GM12878 (cell line): ENCODE data around the gene BCL2. TPM values are rescaled to one million over a fixed set of nuclear protein-coding genes. Genes with fewer than 3 reads are reported as not detected.

ENCODE experiments used
- ATAC-seq: fragments of 200-7000 bp; cut with Tn5 transposase; 3 replicates; pipeline ENCODE4 v1.9.1; 2020; ENCODE audit warnings: mild to moderate bottlenecking, moderate library complexity
- BruUV-seq: library from RNA; stranded (reverse); fragments of 400-500 nt; replicated peaks from 2 replicates; lab custom pipeline; 2021; lab: Mats Ljungman, UMichigan
- CTCF ChIA-PET: fragments of 300-600 bp; sonication (Branson Sonifier 250); formaldehyde crosslinking; extraction: SDS; loops from one replicate; lab custom pipeline; 2021; ENCODE audit warnings: inconsistent platforms; lab: Yijun Ruan, JAX
- POLR2A ChIA-PET: fragments of 350-600 bp; formaldehyde crosslinking; extraction: SDS; loops from one replicate; lab custom pipeline; 2021; ENCODE audit warnings: inconsistent platforms; lab: Charles Lee
- RAD21 ChIA-PET: fragments of 300-600 bp; sonication (Branson Sonifier 250); formaldehyde crosslinking; loops from one replicate; lab custom pipeline; 2023; ENCODE audit warnings: antibody characterized with exemption; ENCODE audit not compliant: unreplicated experiment; lab: Charles Lee
- SMC1A ChIA-PET: fragments of 300-600 bp; sonication (Branson Sonifier 250); formaldehyde crosslinking; loops from one replicate; lab custom pipeline; 2023; ENCODE audit not compliant: unreplicated experiment, uncharacterized antibody; lab: Charles Lee
- DNase-seq: peaks from one replicate; pipeline ENCODE4 v3.0.0-alpha.2; 2011; ENCODE audit warnings: low read depth, low spot score
- FAIRE-seq: peaks from 3 replicates; lab custom pipeline; 2011; peaks lifted over from hg19 to GRCh38; lab: Jason Lieb, UNC
- H2AFZ ChIP-seq: 2 replicates; pipeline ENCODE4 v1.6.0; 2011; ENCODE audit warnings: low read depth, low read length, control low read depth; ENCODE audit not compliant: control insufficient read depth
- H3K27ac ChIP-seq: 2 replicates; pipeline ENCODE4 v1.5.1; 2011; ENCODE audit warnings: control low read depth; ENCODE audit not compliant: control insufficient read depth, insufficient read depth
- H3K27me3 ChIP-seq, 2 experiments: replicated peaks in 1 of 2; 2 replicates each; pipeline versions ENCODE4 v1.6.0 to v1.6.1; 2011; ENCODE audit warnings: low read length in 1 of 2; ENCODE audit not compliant: control insufficient read depth in 2 of 2, insufficient read depth in 2 of 2
- H3K36me3 ChIP-seq, 2 experiments: 2 replicates each; pipeline ENCODE4 v1.5.1; 2011; ENCODE audit warnings: low read length in 1 of 2; ENCODE audit not compliant: control insufficient read depth in 2 of 2, insufficient read depth in 2 of 2
- H3K4me1 ChIP-seq: 2 replicates; pipeline ENCODE4 v1.6.1; 2011; ENCODE audit warnings: mild to moderate bottlenecking, low read length, moderate library complexity, mixed read lengths; ENCODE audit not compliant: control insufficient read depth, insufficient read depth
- H3K4me2 ChIP-seq: 2 replicates; pipeline ENCODE4 v1.6.0; 2011; ENCODE audit warnings: control low read depth; ENCODE audit not compliant: control insufficient read depth, insufficient read depth
- H3K4me3 ChIP-seq: fragments of 200-600 bp; sonication (generic); 2 replicates; pipeline ENCODE4 v1.5.1; 2016
- H3K79me2 ChIP-seq: 2 replicates; pipeline ENCODE4 v1.6.0; 2011; ENCODE audit warnings: low read length; ENCODE audit not compliant: control insufficient read depth, insufficient read depth
- H3K9ac ChIP-seq: 2 replicates; pipeline ENCODE4 v1.8.0; 2011; ENCODE audit warnings: low read length, control low read depth, mixed read lengths; ENCODE audit not compliant: control insufficient read depth, insufficient read depth
- H3K9me3 ChIP-seq: replicated peaks from 3 replicates; pipeline ENCODE4 v1.5.1; 2011; ENCODE audit warnings: mild to moderate bottlenecking, low read length; ENCODE audit not compliant: control insufficient read depth, insufficient read depth
- H4K20me1 ChIP-seq: 2 replicates; pipeline ENCODE4 v1.6.0; 2011; ENCODE audit not compliant: control insufficient read depth, insufficient read depth
- ATF7 ChIP-seq: fragments of 450-650 bp; IDR thresholded peaks from 2 replicates; pipeline ENCODE4 v1.6.1; 2016; ENCODE audit warnings: low read depth, mild to moderate bottlenecking
- BCL11A ChIP-seq: IDR thresholded peaks from 2 replicates; pipeline ENCODE4 v1.6.1; 2011; ENCODE audit warnings: low read depth, low read length
- EED ChIP-seq: sonication (generic); IDR thresholded peaks from 2 replicates; pipeline ENCODE4 v1.6.1; 2016; ENCODE audit warnings: antibody characterized with exemption, low read depth
- EP300 ChIP-seq, 2 experiments: fragments of 150-350 bp in 1 of 2; IDR thresholded peaks; 2 replicates each; pipeline ENCODE4 v1.6.1; 2011 to 2012; ENCODE audit warnings: low read depth in 2 of 2, low read length in 2 of 2, borderline replicate concordance in 1 of 2, improper control_type of control experiment in 1 of 2, inconsistent platforms in 1 of 2; ENCODE audit not compliant: control insufficient read depth in 1 of 2
- IKZF2 ChIP-seq, 2 experiments: fragments of 450-650 bp; IDR thresholded peaks; 2 replicates each; pipeline ENCODE4 v1.6.1; 2017; ENCODE audit warnings: mild to moderate bottlenecking in 2 of 2, moderate library complexity in 2 of 2
- MEF2A ChIP-seq: IDR thresholded peaks from 2 replicates; pipeline ENCODE4 v1.6.1; 2011; ENCODE audit warnings: low read depth, mild to moderate bottlenecking, low read length, moderate library complexity; ENCODE audit not compliant: insufficient read depth
- PAX8 ChIP-seq: fragments of 450-650 bp; IDR thresholded peaks from 2 replicates; pipeline ENCODE4 v1.6.1; 2017; ENCODE audit warnings: mild to moderate bottlenecking, moderate library complexity
- YBX1 ChIP-seq: fragments of 450-650 bp; IDR thresholded peaks from 2 replicates; pipeline ENCODE4 v1.6.1; 2016; ENCODE audit warnings: antibody characterized with exemption
- ZNF207 ChIP-seq: fragments of 450-650 bp; IDR thresholded peaks from 2 replicates; pipeline ENCODE4 v1.6.1; 2014; ENCODE audit warnings: antibody characterized with exemption, mild to moderate bottlenecking, borderline replicate concordance
- WGBS: methylation state at CpG from one replicate; pipeline ENCODE4 v1.1.6; 2016; ENCODE audit warnings: low lambda C conversion rate; ENCODE audit not compliant: insufficient replicate concordance, insufficient coverage; ENCODE audit errors: missing lambda C conversion rate; 5-methylcytosine and 5-hydroxymethylcytosine counted together
- in situ Hi-C: fragments of 300-500 bp; cut with MboI; formaldehyde crosslinking; loops from 9 replicates; pipeline ENCODE4 v1.14.3; 2018; ENCODE audit warnings: mixed read lengths
- intact Hi-C: fragments of 100-400 bp; cut with micrococcal nuclease; formaldehyde crosslinking; loops from one replicate; pipeline ENCODE4 v1.14.2; 2022; ENCODE audit not compliant: unreplicated experiment
- polyA plus RNA-seq, 11 experiments: library from polyadenylated mRNA; depleted of rRNA in 4 of 11; unstranded in 6 of 11; stranded (reverse) in 5 of 11; fragments of >200 nt; fragmentation: Nextera tagmentation in 4 of 11; fragmentation: Illumina TruSeq in 1 of 11; extraction: Ambion mirVana in 4 of 11; extraction: Trizol in 1 of 11; gene quantifications; 1 replicate in 1 of 11; 2 replicates in 10 of 11; pipeline versions ENCODE4 v1.2.1 to v1.2.3, GENCODE V29; 2011 to 2016; ENCODE audit warnings: inconsistent platforms in 2 of 11, missing spikeins in 2 of 11, low read depth in 1 of 11
- total RNA-seq, 4 experiments: library from RNA; depleted of rRNA in 3 of 4; stranded (reverse); fragments of >200 nt in 3 of 4; fragmentation: Illumina TruSeq in 1 of 4; extraction: Trizol in 1 of 4; gene quantifications; 2 replicates each; pipeline versions ENCODE4 v1.2.1 to v1.2.3, GENCODE V29; 2013 to 2021
- TF ChIP-seq, protein P1 (sequence below): fragments of 450-650 bp; conservative IDR thresholded peaks from 2 replicates; pipeline ENCODE4 v1.6.1; 2017; ENCODE audit warnings: mild to moderate bottlenecking, moderate library complexity
- TF ChIP-seq, protein P2 (sequence below): fragments of 450-650 bp; IDR thresholded peaks from 2 replicates; pipeline ENCODE4 v1.6.1; 2017; ENCODE audit warnings: mild to moderate bottlenecking, moderate library complexity
- TF ChIP-seq, protein P3 (sequence below): fragments of 450-650 bp; IDR thresholded peaks from 2 replicates; pipeline ENCODE4 v1.6.1; 2017; ENCODE audit warnings: mild to moderate bottlenecking

The BCL2 gene
- total and polyA plus RNA-seq, 10 of the 15 experiments (the other 5 are each of a cell fraction or from before 2014, with no cell fraction given) = 4.1 to 47.8 (median 19.3) TPM

DNA sequence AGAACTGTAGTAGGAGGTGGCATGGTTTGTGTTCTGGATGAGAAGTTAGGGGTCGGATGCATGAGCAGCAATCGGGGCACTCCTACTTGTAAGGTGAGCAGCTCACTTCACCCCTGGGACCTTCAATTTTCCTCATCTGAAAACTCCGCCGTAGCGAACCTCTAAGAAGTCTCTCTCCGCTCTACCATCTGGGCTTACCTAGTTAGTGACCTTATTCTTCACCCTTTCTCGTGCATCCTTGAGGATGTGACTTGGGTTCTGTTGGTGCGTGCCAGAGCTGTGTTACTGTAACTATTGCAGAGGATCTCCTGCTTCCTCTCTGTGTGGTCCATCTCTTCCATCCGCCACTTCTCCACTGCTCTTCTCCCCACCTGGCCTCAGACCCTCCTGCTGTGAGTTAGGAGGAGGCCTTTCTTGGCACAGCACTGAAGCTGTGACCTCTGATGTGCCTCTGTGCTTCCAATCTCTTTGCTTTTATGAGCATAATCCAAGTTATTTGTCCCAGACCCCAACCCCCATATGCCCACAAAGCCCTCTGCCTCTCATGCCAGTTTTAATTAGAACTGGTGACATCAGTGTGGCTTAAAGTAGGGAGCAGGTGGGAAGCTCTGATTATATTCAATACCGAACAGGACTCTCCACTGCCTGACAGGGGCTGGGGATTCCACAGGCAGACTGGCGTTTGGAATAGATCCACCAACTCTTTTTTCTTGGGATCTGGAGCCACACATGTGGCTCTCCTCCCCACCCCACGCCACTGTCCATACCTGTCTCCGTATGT, 178.4 kb downstream of the BCL2 start (continued):
- TF ChIP-seq MEF2A = no peak
- no peak for TF ChIP-seq ZNF207

- BruUV-seq = no TSS peak
- no peaks in the 10 kb centered on the region; the same call in 1 of the 3 replicates for H3K9me3 ChIP-seq
- peak overlapping the region; percentile 6; the same call in 1 of the 2 replicates for H3K4me2 ChIP-seq
- H4K20me1 ChIP-seq = no peaks in the 10 kb centered on the region
- ChIA-PET SMC1A (interaction anchor here (0.7 to 12.9 kb wide), 12 partner anchors 13 to 178 kb away, joined by 3 to 453 read pairs (median 8); partner anchors contain the start of gene BCL2), CTCF (interaction anchor here (1.0 to 13.9 kb wide), 6 partner anchors 15 to 183 kb away, joined by 3 to 416 read pairs (median 4); partner anchors contain the start of gene BCL2), POLR2A (interaction anchor here (1.1 to 16.4 kb wide), 5 partner anchors 8 to 175 kb away, joined by 3 to 278 read pairs (median 20); no protein-coding TSS in a partner anchor), RAD21 (interaction anchor here (1.1 to 14.2 kb wide), 5 partner anchors 13 to 178 kb away, joined by 3 to 463 read pairs (median 22); partner anchors contain the start of gene BCL2)
- peaks cover 93% of the 10 kb centered on the region for H3K79me2 ChIP-seq
- DNase-seq = peak; percentile 94
- H2AFZ ChIP-seq = no peak overlapping the region
- H3K9ac ChIP-seq = no peak overlapping the region
- no peak for FAIRE-seq
- WGBS = 18% methylated on average over 3 of the region's 3 CpGs
- intact Hi-C loops (no loop called here), in situ Hi-C loops (loop anchor here (5.0 kb wide), 1 partner anchor 177 kb away; the partner anchor contains the start of gene BCL2)
- H3K27me3 ChIP-seq = no peaks in the 10 kb centered on the region
- peaks cover 0 to 4% of the 10 kb centered on the region in 2 experiments; a peak in 3 of 4 replicates for H3K36me3 ChIP-seq
- peaks cover 76% of the 10 kb centered on the region for H3K4me1 ChIP-seq
- no peak overlapping the region for H3K4me3 ChIP-seq
- H3K27ac ChIP-seq = peak overlapping the region; percentile 96
- no peak for ATAC-seq
- TF ChIP-seq EED (no peak), BCL11A (no peak), ATF7 (no peak), EP300 (IDR thresholded peaks at IDR 0.05; ENCODE audit: borderline replicate concordance in 1 of 2, control insufficient read depth in 1 of 2, low read depth in 2 of 2, low read length in 2 of 2) (peak; percentile 20 to 79; a peak in 3 of 4 replicates), IKZF2 (IDR thresholded peaks at IDR 0.05) (peak; percentile 50 to 76; a peak in 3 of 4 replicates), PAX8 (no peak), YBX1 (no peak)
- TF ChIP-seq, protein P1, sequence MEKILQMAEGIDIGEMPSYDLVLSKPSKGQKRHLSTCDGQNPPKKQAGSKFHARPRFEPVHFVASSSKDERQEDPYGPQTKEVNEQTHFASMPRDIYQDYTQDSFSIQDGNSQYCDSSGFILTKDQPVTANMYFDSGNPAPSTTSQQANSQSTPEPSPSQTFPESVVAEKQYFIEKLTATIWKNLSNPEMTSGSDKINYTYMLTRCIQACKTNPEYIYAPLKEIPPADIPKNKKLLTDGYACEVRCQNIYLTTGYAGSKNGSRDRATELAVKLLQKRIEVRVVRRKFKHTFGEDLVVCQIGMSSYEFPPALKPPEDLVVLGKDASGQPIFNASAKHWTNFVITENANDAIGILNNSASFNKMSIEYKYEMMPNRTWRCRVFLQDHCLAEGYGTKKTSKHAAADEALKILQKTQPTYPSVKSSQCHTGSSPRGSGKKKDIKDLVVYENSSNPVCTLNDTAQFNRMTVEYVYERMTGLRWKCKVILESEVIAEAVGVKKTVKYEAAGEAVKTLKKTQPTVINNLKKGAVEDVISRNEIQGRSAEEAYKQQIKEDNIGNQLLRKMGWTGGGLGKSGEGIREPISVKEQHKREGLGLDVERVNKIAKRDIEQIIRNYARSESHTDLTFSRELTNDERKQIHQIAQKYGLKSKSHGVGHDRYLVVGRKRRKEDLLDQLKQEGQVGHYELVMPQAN = no peak
- TF ChIP-seq, protein P2, sequence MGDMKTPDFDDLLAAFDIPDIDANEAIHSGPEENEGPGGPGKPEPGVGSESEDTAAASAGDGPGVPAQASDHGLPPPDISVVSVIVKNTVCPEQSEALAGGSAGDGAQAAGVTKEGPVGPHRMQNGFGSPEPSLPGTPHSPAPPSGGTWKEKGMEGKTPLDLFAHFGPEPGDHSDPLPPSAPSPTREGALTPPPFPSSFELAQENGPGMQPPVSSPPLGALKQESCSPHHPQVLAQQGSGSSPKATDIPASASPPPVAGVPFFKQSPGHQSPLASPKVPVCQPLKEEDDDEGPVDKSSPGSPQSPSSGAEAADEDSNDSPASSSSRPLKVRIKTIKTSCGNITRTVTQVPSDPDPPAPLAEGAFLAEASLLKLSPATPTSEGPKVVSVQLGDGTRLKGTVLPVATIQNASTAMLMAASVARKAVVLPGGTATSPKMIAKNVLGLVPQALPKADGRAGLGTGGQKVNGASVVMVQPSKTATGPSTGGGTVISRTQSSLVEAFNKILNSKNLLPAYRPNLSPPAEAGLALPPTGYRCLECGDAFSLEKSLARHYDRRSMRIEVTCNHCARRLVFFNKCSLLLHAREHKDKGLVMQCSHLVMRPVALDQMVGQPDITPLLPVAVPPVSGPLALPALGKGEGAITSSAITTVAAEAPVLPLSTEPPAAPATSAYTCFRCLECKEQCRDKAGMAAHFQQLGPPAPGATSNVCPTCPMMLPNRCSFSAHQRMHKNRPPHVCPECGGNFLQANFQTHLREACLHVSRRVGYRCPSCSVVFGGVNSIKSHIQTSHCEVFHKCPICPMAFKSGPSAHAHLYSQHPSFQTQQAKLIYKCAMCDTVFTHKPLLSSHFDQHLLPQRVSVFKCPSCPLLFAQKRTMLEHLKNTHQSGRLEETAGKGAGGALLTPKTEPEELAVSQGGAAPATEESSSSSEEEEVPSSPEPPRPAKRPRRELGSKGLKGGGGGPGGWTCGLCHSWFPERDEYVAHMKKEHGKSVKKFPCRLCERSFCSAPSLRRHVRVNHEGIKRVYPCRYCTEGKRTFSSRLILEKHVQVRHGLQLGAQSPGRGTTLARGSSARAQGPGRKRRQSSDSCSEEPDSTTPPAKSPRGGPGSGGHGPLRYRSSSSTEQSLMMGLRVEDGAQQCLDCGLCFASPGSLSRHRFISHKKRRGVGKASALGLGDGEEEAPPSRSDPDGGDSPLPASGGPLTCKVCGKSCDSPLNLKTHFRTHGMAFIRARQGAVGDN = peak; percentile 65; the same call in 1 of the 2 replicates
- TF ChIP-seq, protein P3, sequence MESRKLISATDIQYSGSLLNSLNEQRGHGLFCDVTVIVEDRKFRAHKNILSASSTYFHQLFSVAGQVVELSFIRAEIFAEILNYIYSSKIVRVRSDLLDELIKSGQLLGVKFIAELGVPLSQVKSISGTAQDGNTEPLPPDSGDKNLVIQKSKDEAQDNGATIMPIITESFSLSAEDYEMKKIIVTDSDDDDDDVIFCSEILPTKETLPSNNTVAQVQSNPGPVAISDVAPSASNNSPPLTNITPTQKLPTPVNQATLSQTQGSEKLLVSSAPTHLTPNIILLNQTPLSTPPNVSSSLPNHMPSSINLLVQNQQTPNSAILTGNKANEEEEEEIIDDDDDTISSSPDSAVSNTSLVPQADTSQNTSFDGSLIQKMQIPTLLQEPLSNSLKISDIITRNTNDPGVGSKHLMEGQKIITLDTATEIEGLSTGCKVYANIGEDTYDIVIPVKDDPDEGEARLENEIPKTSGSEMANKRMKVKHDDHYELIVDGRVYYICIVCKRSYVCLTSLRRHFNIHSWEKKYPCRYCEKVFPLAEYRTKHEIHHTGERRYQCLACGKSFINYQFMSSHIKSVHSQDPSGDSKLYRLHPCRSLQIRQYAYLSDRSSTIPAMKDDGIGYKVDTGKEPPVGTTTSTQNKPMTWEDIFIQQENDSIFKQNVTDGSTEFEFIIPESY = no peak
Measured at GRCh38 chr18:63140038-63140450, 179.5 kb downstream of the BCL2 start.
